A673 (cell line): ENCODE results near the gene LAGE3.

Experiments
- EZH2 ChIP-seq: fragments of 200-600 bp; sonication (generic); IDR thresholded peaks from 2 replicates; pipeline ENCODE4 v1.6.1; 2017; ENCODE audit warnings: borderline replicate concordance, low read depth, mild to moderate bottlenecking, mixed read lengths, antibody characterized with exemption, low read length; ENCODE audit not compliant: poor library complexity, severe bottlenecking
- TF ChIP-seq, protein P1 (sequence below): fragments of 300-800, 200-600 bp; sonication (generic); conservative IDR thresholded peaks from 2 replicates; pipeline ENCODE4 v1.5.1; 2017; ENCODE audit warnings: low read depth, mild to moderate bottlenecking, antibody characterized with exemption, low read length, moderate library complexity, mixed read lengths

DNA sequence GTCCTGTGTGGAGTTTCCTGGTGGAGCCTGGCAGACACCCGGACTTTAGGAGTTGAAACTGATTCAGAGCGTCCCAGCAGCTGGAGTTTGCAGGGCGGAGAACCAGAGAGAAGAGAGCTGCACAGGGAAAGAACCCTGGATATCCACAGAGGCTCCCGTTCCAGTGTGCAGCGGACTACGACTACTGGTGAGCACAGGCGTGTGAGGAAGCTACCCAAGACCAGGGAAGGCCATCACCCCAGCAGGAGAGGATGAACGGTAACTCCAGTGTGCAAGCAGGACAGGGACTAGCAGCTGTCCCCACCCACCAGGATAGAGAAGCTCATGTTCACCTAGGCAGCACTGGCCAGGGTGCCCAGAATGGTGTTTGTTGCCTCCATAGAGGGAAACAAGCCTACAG, 2.3 kb downstream of the LAGE3 start:
- TF ChIP-seq, protein P1, sequence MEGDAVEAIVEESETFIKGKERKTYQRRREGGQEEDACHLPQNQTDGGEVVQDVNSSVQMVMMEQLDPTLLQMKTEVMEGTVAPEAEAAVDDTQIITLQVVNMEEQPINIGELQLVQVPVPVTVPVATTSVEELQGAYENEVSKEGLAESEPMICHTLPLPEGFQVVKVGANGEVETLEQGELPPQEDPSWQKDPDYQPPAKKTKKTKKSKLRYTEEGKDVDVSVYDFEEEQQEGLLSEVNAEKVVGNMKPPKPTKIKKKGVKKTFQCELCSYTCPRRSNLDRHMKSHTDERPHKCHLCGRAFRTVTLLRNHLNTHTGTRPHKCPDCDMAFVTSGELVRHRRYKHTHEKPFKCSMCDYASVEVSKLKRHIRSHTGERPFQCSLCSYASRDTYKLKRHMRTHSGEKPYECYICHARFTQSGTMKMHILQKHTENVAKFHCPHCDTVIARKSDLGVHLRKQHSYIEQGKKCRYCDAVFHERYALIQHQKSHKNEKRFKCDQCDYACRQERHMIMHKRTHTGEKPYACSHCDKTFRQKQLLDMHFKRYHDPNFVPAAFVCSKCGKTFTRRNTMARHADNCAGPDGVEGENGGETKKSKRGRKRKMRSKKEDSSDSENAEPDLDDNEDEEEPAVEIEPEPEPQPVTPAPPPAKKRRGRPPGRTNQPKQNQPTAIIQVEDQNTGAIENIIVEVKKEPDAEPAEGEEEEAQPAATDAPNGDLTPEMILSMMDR = no peak
- TF ChIP-seq EZH2 = no peak
